Breast epithelium (tissue), 4 donors: ENCODE measurements around the gene MOB3A. TPM values are rescaled to one million over a fixed set of nuclear protein-coding genes. Genes with fewer than 3 reads are reported as not detected.

Experiments used
- DNase-seq, 2 donors: peaks; one replicate each; pipeline ENCODE4 v3.0.0-alpha.2; 2019; ENCODE audit warnings: low spot score in 2 of 2
- H3K27ac ChIP-seq, 2 donors: fragments of 200-600 bp; sonication (generic) in 1 of 2; one replicate each; pipeline ENCODE4 v1.5.1; 2016 to 2019; ENCODE audit warnings: mild to moderate bottlenecking in 1 of 2
- H3K27me3 ChIP-seq, 2 donors: fragments of 200-600 bp; sonication (generic) in 1 of 2; one replicate each; pipeline versions ENCODE4 v1.5.1 to v1.6.0; 2017 to 2019; ENCODE audit warnings: control low read depth in 1 of 2, mild to moderate bottlenecking in 1 of 2
- H3K36me3 ChIP-seq: fragments of 200-600 bp; one replicate; pipeline ENCODE4 v1.5.1; 2019
- H3K4me1 ChIP-seq, 2 donors: fragments of 200-600 bp; sonication (generic); one replicate each; pipeline ENCODE4 v1.5.1; 2016 to 2019; ENCODE audit warnings: control low read depth in 1 of 2
- H3K4me3 ChIP-seq, 3 donors: fragments of 200-600 bp; sonication (generic); 1 replicate in 2 of 3; 2 replicates in 1 of 3; pipeline ENCODE4 v1.5.1; 2016 to 2019; ENCODE audit warnings: mild to moderate bottlenecking in 3 of 3, moderate library complexity in 2 of 3
- H3K9me3 ChIP-seq, 2 donors: fragments of 200-600 bp; sonication (generic) in 1 of 2; one replicate each; pipeline ENCODE4 v1.5.1; 2016 to 2019; ENCODE audit warnings: control low read depth in 1 of 2
- POLR2A ChIP-seq: fragments of 450-650 bp; IDR thresholded peaks from one replicate; pipeline ENCODE4 v1.6.1; 2016; ENCODE audit warnings: antibody characterized with exemption, mild to moderate bottlenecking, moderate library complexity
- POLR2AphosphoS5 ChIP-seq, 3 donors: sonication (generic); formaldehyde crosslinking; IDR thresholded peaks; one replicate each; pipeline ENCODE4 v1.6.1; 2017; ENCODE audit warnings: antibody characterized with exemption in 3 of 3
- intact Hi-C: fragments of 100-400 bp; cut with DNase I; formaldehyde crosslinking; loops from one replicate; pipeline ENCODE4 v1.15.1; 2023; ENCODE audit warnings: low total_unique reads
- total RNA-seq, 3 donors: library from RNA; depleted of rRNA; stranded (reverse); fragments of >200 nt; gene quantifications; one replicate each; pipeline ENCODE4 v1.1.0, GENCODE V29; 2016
- TF ChIP-seq, protein P1 (sequence below), 3 donors: fragments of 450-650 bp; IDR thresholded peaks; one replicate each; pipeline ENCODE4 v1.5.1; 2016 to 2017; ENCODE audit warnings: antibody characterized with exemption in 3 of 3, mild to moderate bottlenecking in 3 of 3, moderate library complexity in 3 of 3

Gene MOB3A
- total RNA-seq, 3 donors from 2014 or later = 18.3 to 45.8 (median 29.2) TPM

DNA sequence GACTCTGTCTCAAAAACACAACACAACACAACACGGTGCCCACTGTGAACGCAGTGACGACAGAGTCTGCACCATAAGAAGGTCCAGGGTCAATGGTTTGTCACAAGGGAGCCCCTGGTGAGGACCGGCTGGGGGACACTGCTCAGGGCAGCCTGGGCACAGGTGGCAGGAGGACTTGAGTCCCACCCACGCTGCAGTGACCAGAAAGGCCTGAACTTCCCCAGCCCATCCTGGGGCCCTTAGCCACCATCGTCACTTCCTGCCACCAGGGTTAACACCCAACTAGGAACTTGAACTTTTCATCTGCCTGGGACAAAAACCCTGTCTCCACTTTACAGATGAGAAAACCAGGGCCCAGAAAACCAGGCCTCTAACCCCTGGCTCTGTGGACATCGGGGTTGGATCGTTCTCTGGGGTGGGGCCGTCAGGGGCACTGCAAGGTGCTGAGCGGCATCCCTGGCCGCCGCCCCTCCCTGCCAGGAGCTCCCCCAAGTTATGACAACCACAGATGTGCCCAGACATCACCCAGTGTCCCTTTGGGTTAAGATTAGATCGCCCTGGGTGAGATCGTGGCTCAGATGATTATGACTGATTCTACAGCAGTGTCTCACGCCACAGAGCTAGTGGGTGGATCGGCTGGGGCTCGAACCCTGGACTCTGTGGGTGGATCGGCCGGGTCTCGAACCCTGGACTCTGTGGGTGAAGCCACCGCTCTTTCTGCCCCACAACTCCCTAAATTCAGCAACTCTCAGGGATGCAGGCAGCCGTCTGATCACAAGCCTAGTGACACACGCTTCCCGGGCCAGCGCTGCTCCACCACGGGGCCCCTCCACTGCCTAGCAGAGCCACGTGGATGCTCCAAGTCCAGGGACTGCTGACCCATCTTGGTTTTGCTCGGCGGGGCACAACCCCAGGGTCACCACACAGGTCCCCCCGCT, 14.0 kb downstream of the MOB3A start:
- Histone ChIP-seq H3K4me1 (no peaks in the 10 kb centered on the region), H3K27me3 (no peaks in the 10 kb centered on the region), H3K4me3 (no peak overlapping the region), H3K9me3 (no peaks in the 10 kb centered on the region), H3K36me3 (peaks cover 5% of the 10 kb centered on the region), H3K27ac (peak overlapping the region in 1 of 2 donors; percentile 58)
- TF ChIP-seq, protein P1, sequence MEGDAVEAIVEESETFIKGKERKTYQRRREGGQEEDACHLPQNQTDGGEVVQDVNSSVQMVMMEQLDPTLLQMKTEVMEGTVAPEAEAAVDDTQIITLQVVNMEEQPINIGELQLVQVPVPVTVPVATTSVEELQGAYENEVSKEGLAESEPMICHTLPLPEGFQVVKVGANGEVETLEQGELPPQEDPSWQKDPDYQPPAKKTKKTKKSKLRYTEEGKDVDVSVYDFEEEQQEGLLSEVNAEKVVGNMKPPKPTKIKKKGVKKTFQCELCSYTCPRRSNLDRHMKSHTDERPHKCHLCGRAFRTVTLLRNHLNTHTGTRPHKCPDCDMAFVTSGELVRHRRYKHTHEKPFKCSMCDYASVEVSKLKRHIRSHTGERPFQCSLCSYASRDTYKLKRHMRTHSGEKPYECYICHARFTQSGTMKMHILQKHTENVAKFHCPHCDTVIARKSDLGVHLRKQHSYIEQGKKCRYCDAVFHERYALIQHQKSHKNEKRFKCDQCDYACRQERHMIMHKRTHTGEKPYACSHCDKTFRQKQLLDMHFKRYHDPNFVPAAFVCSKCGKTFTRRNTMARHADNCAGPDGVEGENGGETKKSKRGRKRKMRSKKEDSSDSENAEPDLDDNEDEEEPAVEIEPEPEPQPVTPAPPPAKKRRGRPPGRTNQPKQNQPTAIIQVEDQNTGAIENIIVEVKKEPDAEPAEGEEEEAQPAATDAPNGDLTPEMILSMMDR (IDR thresholded peaks at IDR 0.05) = no peak
- TF ChIP-seq POLR2A (no peak), POLR2AphosphoS5 (IDR thresholded peaks at IDR 0.05) (no peak)
- intact Hi-C loops = no loop called here
- no peak for DNase-seq

DNA sequence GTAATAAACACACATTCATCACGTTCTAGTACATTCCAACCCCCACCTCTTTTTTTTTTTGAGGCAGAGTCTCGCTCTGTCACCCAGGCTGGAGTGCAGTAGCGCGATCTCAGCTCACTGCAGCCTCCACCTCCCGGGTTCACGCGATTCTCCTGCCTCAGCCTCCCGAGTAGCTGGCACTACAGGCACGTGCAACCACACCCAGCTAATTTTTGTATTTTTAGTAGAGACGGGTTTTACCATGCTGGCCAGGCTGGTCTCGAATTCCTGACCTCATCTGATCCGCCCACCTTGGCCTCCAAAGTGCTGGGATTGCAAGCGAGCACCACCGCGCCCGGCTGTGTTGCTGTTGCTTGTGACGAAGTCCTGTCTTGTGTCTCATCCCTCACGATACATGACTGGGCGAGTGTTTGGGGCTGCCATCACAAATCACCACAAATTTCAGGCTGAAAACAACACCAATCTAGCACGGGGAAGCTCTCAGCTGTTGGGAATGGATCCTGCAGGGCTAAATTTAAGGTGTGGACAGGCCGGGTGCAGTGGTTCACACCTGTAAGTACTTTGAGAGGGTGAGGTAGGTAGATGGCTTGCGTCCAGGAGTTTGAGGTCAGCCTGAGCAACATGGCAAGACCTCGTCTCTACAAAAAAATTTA, 15.7 kb downstream of the MOB3A start:
- H3K36me3 ChIP-seq = peaks cover 12% of the 10 kb centered on the region
- H3K4me3 ChIP-seq = no peak overlapping the region
- TF ChIP-seq POLR2AphosphoS5 (IDR thresholded peaks at IDR 0.05) (no peak), POLR2A (no peak)
- TF ChIP-seq, protein P1 (IDR thresholded peaks at IDR 0.05) = no peak
- no peak overlapping the region for H3K27ac ChIP-seq
- no peaks in the 10 kb centered on the region for H3K9me3 ChIP-seq
- H3K27me3 ChIP-seq = no peaks in the 10 kb centered on the region
- no peaks in the 10 kb centered on the region for H3K4me1 ChIP-seq
- intact Hi-C loops = no loop called here
- no peak for DNase-seq

DNA sequence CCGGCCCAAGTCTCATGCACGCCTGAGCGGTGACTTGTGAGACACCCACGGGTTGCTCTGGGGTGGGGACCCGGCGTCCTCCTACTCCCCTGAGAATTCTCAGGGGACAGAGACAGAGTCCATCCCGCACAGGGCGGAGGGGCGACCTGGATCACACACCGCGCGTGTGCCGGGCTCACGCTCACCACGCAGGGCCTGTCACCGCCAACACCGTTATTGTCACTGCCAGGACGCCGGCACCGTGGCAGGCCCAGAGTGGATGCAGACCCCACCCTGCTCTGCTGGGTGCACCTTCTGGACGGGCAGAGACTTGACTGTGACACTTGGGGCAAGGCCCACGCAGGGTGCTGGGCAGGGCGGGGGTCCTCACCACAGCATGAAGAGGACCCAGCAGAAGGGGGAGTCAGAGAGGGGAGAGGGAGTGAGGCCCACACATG, 16.2 kb downstream of the MOB3A start:
- DNase-seq = no peak
- TF ChIP-seq, protein P1 (IDR thresholded peaks at IDR 0.05) = no peak
- TF ChIP-seq POLR2AphosphoS5 (IDR thresholded peaks at IDR 0.05) (no peak), POLR2A (no peak)
- Histone ChIP-seq H3K27ac (no peak overlapping the region), H3K27me3 (no peaks in the 10 kb centered on the region), H3K36me3 (peaks cover 12% of the 10 kb centered on the region), H3K4me3 (no peak overlapping the region), H3K9me3 (no peaks in the 10 kb centered on the region), H3K4me1 (no peaks in the 10 kb centered on the region)
- intact Hi-C loops = no loop called here

- no peak for DNase-seq
- H3K27me3 ChIP-seq = no peaks in the 10 kb centered on the region
- no peak overlapping the region for H3K27ac ChIP-seq
- TF ChIP-seq, protein P1 (IDR thresholded peaks at IDR 0.05) = no peak
- no peak for TF ChIP-seq POLR2A
- no peak for TF ChIP-seq POLR2AphosphoS5 (IDR thresholded peaks at IDR 0.05)
- peaks cover 12% of the 10 kb centered on the region for H3K36me3 ChIP-seq
- H3K4me3 ChIP-seq = no peak overlapping the region
- no peaks in the 10 kb centered on the region for H3K4me1 ChIP-seq
- intact Hi-C loops = no loop called here
- no peaks in the 10 kb centered on the region for H3K9me3 ChIP-seq
Observed at GRCh38 chr19:2079076-2079864, 16.9 kb downstream of the MOB3A start.
